Loucy (cell line): ENCODE data around the gene DNAJC2.
A peak's percentile ranks its signal among the peaks of the same experiment; 100 is the strongest.

Experiments used
- H2AFZ ChIP-seq: fragments of 200-600 bp; sonication (generic); 2 replicates; pipeline ENCODE4 v1.6.0; 2016; ENCODE audit warnings: antibody characterized with exemption, mild to moderate bottlenecking, low read length, moderate library complexity
- H3F3A ChIP-seq: fragments of 200-600 bp; 2 replicates; pipeline ENCODE4 v1.6.0; 2016; ENCODE audit warnings: antibody characterized with exemption, low read depth, mild to moderate bottlenecking
- H3K27me3 ChIP-seq: fragments of 200-600 bp; sonication (generic); 2 replicates; pipeline ENCODE4 v1.6.1; 2014; ENCODE audit warnings: low read length, mild to moderate bottlenecking; ENCODE audit not compliant: insufficient read depth, poor library complexity, severe bottlenecking
- H3K36me3 ChIP-seq: fragments of 200-600 bp; sonication (generic); 2 replicates; pipeline ENCODE4 v1.6.1; 2016; ENCODE audit warnings: low read length; ENCODE audit not compliant: insufficient read depth
- H3K4me1 ChIP-seq: fragments of 200-600 bp; sonication (generic); 2 replicates; pipeline ENCODE4 v1.5.1; 2014; ENCODE audit warnings: low read length, mild to moderate bottlenecking; ENCODE audit not compliant: insufficient read depth, poor library complexity, severe bottlenecking
- H3K4me2 ChIP-seq: fragments of 200-600 bp; sonication (generic); 2 replicates; pipeline ENCODE4 v1.6.0; 2014; ENCODE audit warnings: antibody characterized with exemption, low read length, low read depth, mild to moderate bottlenecking; ENCODE audit not compliant: poor library complexity, severe bottlenecking
- H3K4me3 ChIP-seq: fragments of 200-600 bp; sonication (generic); 2 replicates; pipeline ENCODE4 v1.5.1; 2014; ENCODE audit warnings: low read length, mild to moderate bottlenecking, mixed read lengths; ENCODE audit not compliant: poor library complexity, severe bottlenecking
- H3K79me2 ChIP-seq: fragments of 200-600 bp; sonication (generic); 2 replicates; pipeline ENCODE4 v1.6.1; 2014; ENCODE audit warnings: low read length; ENCODE audit not compliant: insufficient read depth
- H3K9ac ChIP-seq: fragments of 200-600 bp; sonication (generic); 2 replicates; pipeline ENCODE4 v1.6.0; 2014; ENCODE audit warnings: mild to moderate bottlenecking, low read depth, low read length, moderate library complexity; ENCODE audit not compliant: poor library complexity, severe bottlenecking
- H3K9me2 ChIP-seq: fragments of 200-600 bp; sonication (generic); replicated peaks from 2 replicates; pipeline ENCODE4 v1.6.1; 2016; ENCODE audit warnings: low read depth, low read length, mixed read lengths
- H3K9me3 ChIP-seq: fragments of 200-600 bp; sonication (generic); 2 replicates; pipeline ENCODE4 v1.6.1; 2014; ENCODE audit warnings: mild to moderate bottlenecking, antibody characterized with exemption, low read length, low read depth; ENCODE audit not compliant: insufficient read depth
- H4K20me1 ChIP-seq: fragments of 200-600 bp; sonication (generic); 2 replicates; pipeline ENCODE4 v1.6.0; 2014; ENCODE audit warnings: antibody characterized with exemption, low read length, mild to moderate bottlenecking; ENCODE audit not compliant: insufficient read depth, poor library complexity, severe bottlenecking
- EZH2phosphoT487 ChIP-seq: fragments of 200-600 bp; IDR thresholded peaks from 2 replicates; pipeline ENCODE4 v1.6.1; 2018; ENCODE audit warnings: antibody characterized with exemption, mild to moderate bottlenecking, moderate library complexity, borderline replicate concordance
- TF ChIP-seq, protein P1 (sequence below): fragments of 200-600 bp; sonication (generic); conservative IDR thresholded peaks from 2 replicates; pipeline ENCODE4 v1.5.1; 2014; ENCODE audit warnings: mild to moderate bottlenecking, antibody characterized with exemption, low read length

The DNAJC2 gene

DNA sequence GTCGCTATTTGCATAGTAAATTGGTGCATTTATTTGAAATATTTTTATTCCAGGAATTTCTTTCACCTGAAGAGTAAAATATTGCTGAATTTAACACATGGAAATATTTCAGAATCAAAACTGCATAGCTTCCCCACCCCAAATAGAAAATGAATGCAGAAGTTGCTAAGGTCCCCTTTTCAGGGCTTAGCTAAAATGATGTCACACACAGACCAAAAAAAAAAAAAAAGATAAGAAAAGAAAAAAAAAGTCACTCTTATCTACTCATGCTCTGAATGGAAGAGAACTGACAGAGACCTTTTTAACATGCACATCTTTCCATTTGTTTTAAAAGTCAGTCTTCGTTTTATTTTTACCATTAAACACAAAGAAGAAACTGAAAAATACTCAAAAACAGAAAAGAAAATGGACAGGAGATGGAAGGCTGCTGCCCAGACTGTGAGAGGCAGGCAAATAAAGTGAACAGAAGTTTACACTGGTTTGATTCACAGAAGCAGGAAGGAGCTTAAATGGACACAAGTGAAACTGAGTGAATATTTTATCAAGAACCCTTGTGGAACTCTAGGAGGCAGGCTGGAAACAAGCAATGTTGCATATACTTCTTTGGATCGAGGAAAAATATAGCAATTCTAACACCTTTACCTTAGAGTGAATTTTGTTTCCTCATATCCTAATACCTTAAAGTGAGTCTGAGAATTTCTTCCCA is 34.9 kb upstream of the DNAJC2 start:
- no peaks in the 10 kb centered on the region for H3K9me2 ChIP-seq
- no peaks in the 10 kb centered on the region for H3K36me3 ChIP-seq
- H3K9ac ChIP-seq, result no peak overlapping the region
- H3K4me3 ChIP-seq, result no peak overlapping the region
- H3K4me1 ChIP-seq, result no peaks in the 10 kb centered on the region
- H3K4me2 ChIP-seq, result no peak overlapping the region
- H3F3A ChIP-seq, result no peaks in the 10 kb centered on the region
- H3K9me3 ChIP-seq, result no peaks in the 10 kb centered on the region
- no peaks in the 10 kb centered on the region for H3K27me3 ChIP-seq
- peak overlapping the region; percentile 65; the same call in 1 of the 2 replicates for H2AFZ ChIP-seq
- H3K79me2 ChIP-seq, result no peaks in the 10 kb centered on the region
- no peaks in the 10 kb centered on the region for H4K20me1 ChIP-seq
- TF ChIP-seq EZH2phosphoT487, result no peak
- TF ChIP-seq, protein P1, sequence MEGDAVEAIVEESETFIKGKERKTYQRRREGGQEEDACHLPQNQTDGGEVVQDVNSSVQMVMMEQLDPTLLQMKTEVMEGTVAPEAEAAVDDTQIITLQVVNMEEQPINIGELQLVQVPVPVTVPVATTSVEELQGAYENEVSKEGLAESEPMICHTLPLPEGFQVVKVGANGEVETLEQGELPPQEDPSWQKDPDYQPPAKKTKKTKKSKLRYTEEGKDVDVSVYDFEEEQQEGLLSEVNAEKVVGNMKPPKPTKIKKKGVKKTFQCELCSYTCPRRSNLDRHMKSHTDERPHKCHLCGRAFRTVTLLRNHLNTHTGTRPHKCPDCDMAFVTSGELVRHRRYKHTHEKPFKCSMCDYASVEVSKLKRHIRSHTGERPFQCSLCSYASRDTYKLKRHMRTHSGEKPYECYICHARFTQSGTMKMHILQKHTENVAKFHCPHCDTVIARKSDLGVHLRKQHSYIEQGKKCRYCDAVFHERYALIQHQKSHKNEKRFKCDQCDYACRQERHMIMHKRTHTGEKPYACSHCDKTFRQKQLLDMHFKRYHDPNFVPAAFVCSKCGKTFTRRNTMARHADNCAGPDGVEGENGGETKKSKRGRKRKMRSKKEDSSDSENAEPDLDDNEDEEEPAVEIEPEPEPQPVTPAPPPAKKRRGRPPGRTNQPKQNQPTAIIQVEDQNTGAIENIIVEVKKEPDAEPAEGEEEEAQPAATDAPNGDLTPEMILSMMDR, result no peak

DNA sequence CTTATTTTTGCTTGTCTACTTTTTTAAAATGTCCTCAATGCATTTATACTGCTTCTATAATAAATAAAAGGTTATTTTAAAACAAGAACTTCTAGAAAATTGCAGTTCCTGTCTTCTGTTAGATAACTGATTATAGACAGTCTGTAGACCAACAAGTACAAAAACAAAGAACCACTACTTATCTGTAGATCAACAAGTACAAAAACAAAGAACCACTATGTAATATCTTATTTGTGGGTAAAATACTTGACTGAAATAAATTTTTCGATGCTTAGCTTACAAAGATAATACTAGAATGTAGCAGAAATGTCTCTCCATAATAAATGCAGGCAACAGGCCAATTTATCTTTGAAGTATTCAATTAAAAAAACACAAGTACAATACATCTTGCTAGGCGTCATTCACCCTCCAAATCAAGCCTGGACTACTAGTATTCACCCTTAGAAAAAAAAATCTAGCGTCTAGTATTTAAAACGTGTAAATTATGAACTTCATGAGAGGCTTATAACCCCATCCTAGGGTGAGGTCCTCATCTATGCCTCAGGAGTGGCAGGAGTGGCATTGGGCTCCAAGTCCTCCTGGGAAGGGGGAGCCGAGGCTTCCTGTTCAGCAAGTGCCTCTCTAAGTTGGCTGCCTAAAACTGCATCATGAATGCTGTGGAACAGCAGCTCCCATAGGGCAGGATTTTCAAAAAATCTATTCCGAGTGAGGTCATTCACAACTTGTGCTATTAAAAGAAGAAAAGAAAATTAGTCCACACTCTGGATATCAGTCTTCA is 29.5 kb upstream of the DNAJC2 start:
- no peak overlapping the region for H3K9ac ChIP-seq
- H3K4me3 ChIP-seq, result no peak overlapping the region
- no peak overlapping the region for H3K4me2 ChIP-seq
- H3K36me3 ChIP-seq, result peaks cover 15% of the 10 kb centered on the region; the same call in 1 of the 2 replicates
- H3F3A ChIP-seq, result no peaks in the 10 kb centered on the region
- no peaks in the 10 kb centered on the region for H3K27me3 ChIP-seq
- H3K4me1 ChIP-seq, result no peaks in the 10 kb centered on the region
- 0 out of 2 replicates have a peak overlapping the region, but pooled peaks have one; percentile 54 for H2AFZ ChIP-seq
- H3K9me3 ChIP-seq, result no peaks in the 10 kb centered on the region
- no peaks in the 10 kb centered on the region for H3K9me2 ChIP-seq
- no peak for TF ChIP-seq EZH2phosphoT487
- TF ChIP-seq, protein P1, result no peak
- no peaks in the 10 kb centered on the region for H4K20me1 ChIP-seq
- H3K79me2 ChIP-seq, result no peaks in the 10 kb centered on the region

DNA sequence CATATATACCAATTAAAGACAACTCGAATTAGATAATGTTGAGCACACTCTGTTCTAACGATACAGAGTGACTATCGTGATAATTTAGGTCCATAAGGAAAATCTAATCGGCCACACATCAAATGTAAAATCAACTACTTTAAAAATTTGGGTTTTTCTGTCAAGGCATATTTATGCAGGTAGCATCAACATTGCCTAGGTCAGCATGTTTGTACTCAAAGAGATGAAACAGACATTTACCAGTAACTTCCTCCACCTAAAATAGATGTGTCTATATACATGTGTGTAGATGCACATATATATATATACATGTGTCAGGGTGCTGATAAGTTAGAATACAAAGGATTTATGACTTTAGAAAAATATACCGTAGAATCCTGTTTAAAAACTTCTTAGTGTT is 24.9 kb upstream of the DNAJC2 start:
- Histone ChIP-seq H2AFZ (no peak overlapping the region), H3K4me2 (no peak overlapping the region), H3K9ac (no peak overlapping the region), H3K9me3 (no peaks in the 10 kb centered on the region), H3K4me1 (no peaks in the 10 kb centered on the region), H4K20me1 (no peaks in the 10 kb centered on the region), H3K79me2 (no peaks in the 10 kb centered on the region), H3F3A (no peaks in the 10 kb centered on the region), H3K36me3 (peaks cover 60% of the 10 kb centered on the region), H3K9me2 (no peaks in the 10 kb centered on the region), H3K27me3 (no peaks in the 10 kb centered on the region), H3K4me3 (no peak overlapping the region)
- no peak for TF ChIP-seq EZH2phosphoT487
- TF ChIP-seq, protein P1, result no peak
